Measurements from ENCODE around the gene WDR26.

DNA sequence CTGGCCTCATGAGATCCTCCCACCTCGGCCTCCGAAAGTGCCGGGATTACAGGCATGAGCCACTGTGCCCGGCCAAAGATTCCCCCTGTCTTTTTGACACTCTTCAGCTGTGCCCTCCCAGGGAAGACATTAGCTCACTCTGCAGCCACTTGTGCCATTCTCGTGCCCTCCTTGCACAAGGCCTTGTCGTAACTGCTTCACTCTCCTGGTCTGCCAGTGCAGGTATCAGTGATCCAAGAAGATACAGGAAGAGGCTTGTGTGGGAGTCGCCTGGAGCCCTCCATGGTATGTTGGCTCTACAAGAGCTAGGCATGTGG, 22.0 kb upstream of the WDR26 start:
- TF ChIP-seq, protein P1, sequence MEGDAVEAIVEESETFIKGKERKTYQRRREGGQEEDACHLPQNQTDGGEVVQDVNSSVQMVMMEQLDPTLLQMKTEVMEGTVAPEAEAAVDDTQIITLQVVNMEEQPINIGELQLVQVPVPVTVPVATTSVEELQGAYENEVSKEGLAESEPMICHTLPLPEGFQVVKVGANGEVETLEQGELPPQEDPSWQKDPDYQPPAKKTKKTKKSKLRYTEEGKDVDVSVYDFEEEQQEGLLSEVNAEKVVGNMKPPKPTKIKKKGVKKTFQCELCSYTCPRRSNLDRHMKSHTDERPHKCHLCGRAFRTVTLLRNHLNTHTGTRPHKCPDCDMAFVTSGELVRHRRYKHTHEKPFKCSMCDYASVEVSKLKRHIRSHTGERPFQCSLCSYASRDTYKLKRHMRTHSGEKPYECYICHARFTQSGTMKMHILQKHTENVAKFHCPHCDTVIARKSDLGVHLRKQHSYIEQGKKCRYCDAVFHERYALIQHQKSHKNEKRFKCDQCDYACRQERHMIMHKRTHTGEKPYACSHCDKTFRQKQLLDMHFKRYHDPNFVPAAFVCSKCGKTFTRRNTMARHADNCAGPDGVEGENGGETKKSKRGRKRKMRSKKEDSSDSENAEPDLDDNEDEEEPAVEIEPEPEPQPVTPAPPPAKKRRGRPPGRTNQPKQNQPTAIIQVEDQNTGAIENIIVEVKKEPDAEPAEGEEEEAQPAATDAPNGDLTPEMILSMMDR (IDR thresholded peaks at IDR 0.05), result no peak
- TF ChIP-seq POLR2A (IDR thresholded peaks at IDR 0.05), result no peak

Data from right lobe of liver (tissue), 4 donors.